ENCODE data around the gene IRF2BPL.

IRF2BPL gene

GRCh38 chr14:76986231-76986565, 42.3 kb downstream of the IRF2BPL start:
- DNase-seq (ENCODE audit: low read depth in 2 of 2): no peak

- no peak for DNase-seq (ENCODE audit: low read depth in 2 of 2)
These were observed 42.8 kb downstream of the IRF2BPL start for GRCh38 chr14:76985540-76986230.

GRCh38 chr14:76984787-76985375, 43.6 kb downstream of the IRF2BPL start:
- no peak for DNase-seq (ENCODE audit: low read depth in 2 of 2)

GRCh38 chr14:76984297-76984696, 44.2 kb downstream of the IRF2BPL start:
- no peak for DNase-seq (ENCODE audit: low read depth in 2 of 2)

- no peak for DNase-seq (ENCODE audit: low read depth in 2 of 2)
These were observed 46.8 kb downstream of the IRF2BPL start for GRCh38 chr14:76981670-76982069.

- peak; percentile 49 to 60 for DNase-seq (ENCODE audit: low read depth in 2 of 2)
These were observed 50.5 kb downstream of the IRF2BPL start for GRCh38 chr14:76977793-76978720.

GRCh38 chr14:76976240-76977005, 52.1 kb downstream of the IRF2BPL start:
- no peak for DNase-seq (ENCODE audit: low read depth in 2 of 2)

- no peak for DNase-seq (ENCODE audit: low read depth in 2 of 2)
These were observed 52.7 kb downstream of the IRF2BPL start for GRCh38 chr14:76975812-76976211.

GRCh38 chr14:76975051-76975450, 53.5 kb downstream of the IRF2BPL start:
- no peak for DNase-seq (ENCODE audit: low read depth in 2 of 2)
